Mesendoderm (in vitro differentiated cells): Measurements from ENCODE around the gene EBF3. TPM values are rescaled to one million over a fixed set of nuclear protein-coding genes. Genes with fewer than 3 reads are reported as not detected.

Experiments used
- DNase-seq: peaks from one replicate; pipeline ENCODE4 v3.0.0; 2013
- H2AK5ac ChIP-seq: 2 replicates; pipeline ENCODE4 v1.6.1; 2013; ENCODE audit warnings: low read length, inconsistent platforms
- H2BK120ac ChIP-seq: 2 replicates; pipeline ENCODE4 v1.6.1; 2013; ENCODE audit warnings: low read depth, mild to moderate bottlenecking, low read length, moderate library complexity, mixed read lengths
- H2BK15ac ChIP-seq: replicated peaks from 2 replicates; pipeline ENCODE4 v1.6.1; 2013; ENCODE audit warnings: low read depth, mild to moderate bottlenecking, moderate library complexity
- H2BK5ac ChIP-seq: 2 replicates; pipeline ENCODE4 v1.6.1; 2013; ENCODE audit warnings: low read length, inconsistent platforms
- H3K18ac ChIP-seq: 2 replicates; pipeline ENCODE4 v1.6.1; 2013; ENCODE audit warnings: mild to moderate bottlenecking, low read length, mixed read lengths
- H3K23ac ChIP-seq: one replicate; pipeline ENCODE4 v1.6.1; 2013; ENCODE audit warnings: low read length
- H3K27ac ChIP-seq: 2 replicates; pipeline ENCODE4 v1.5.1; 2013; ENCODE audit warnings: low read depth, mild to moderate bottlenecking, inconsistent platforms, low read length, moderate library complexity
- H3K27me3 ChIP-seq: 2 replicates; pipeline ENCODE4 v1.6.1; 2013; ENCODE audit warnings: low read length, control low read depth, mild to moderate bottlenecking, inconsistent platforms; ENCODE audit not compliant: insufficient read depth, poor library complexity
- H3K36me3 ChIP-seq: 2 replicates; pipeline ENCODE4 v1.6.1; 2013; ENCODE audit warnings: low read length, inconsistent platforms; ENCODE audit not compliant: control insufficient read depth, insufficient read depth
- H3K4ac ChIP-seq: one replicate; pipeline ENCODE4 v1.6.1; 2013; ENCODE audit warnings: low read depth, mild to moderate bottlenecking, low read length, moderate library complexity
- H3K4me1 ChIP-seq: 2 replicates; pipeline ENCODE4 v1.6.1; 2013; ENCODE audit warnings: low read depth, low read length, inconsistent platforms; ENCODE audit not compliant: control insufficient read depth
- H3K4me2 ChIP-seq: 2 replicates; pipeline ENCODE4 v1.6.1; 2013; ENCODE audit warnings: low read length
- H3K4me3 ChIP-seq: 2 replicates; pipeline ENCODE4 v1.5.1; 2013; ENCODE audit warnings: mild to moderate bottlenecking, low read length
- H3K56ac ChIP-seq: one replicate; pipeline ENCODE4 v1.6.1; 2013; ENCODE audit warnings: low read length
- H3K79me1 ChIP-seq: 2 replicates; pipeline ENCODE4 v1.6.1; 2013; ENCODE audit warnings: low read length, inconsistent platforms
- H3K79me2 ChIP-seq: 2 replicates; pipeline ENCODE4 v1.6.1; 2013; ENCODE audit warnings: mild to moderate bottlenecking, low read length; ENCODE audit not compliant: control insufficient read depth, insufficient read depth
- H3K9ac ChIP-seq: 2 replicates; pipeline ENCODE4 v1.6.1; 2013; ENCODE audit warnings: low read length, inconsistent platforms
- H4K5ac ChIP-seq: one replicate; pipeline ENCODE4 v1.6.1; 2013; ENCODE audit warnings: low read length
- H4K8ac ChIP-seq: one replicate; pipeline ENCODE4 v1.6.1; 2013; ENCODE audit warnings: low read depth, mild to moderate bottlenecking, control low read depth, low read length, moderate library complexity
- WGBS: extraction: QIAGEN DNeasy Blood & Tissue Kit; methylation state at CpG from one replicate; pipeline ENCODE4 v1.1.7; 2013; ENCODE audit warnings: low lambda C conversion rate, missing lambda C conversion rate; ENCODE audit not compliant: insufficient coverage; ENCODE audit errors: extremely low coverage; 5-methylcytosine and 5-hydroxymethylcytosine counted together
- small RNA-seq: library from polyadenylated mRNA; stranded (forward); fragments of <200 nt; extraction: miRNeasy Mini kit (QIAGEN cat#:217004); gene quantifications from one replicate; pipeline ENCODE3, GENCODE V24; 2013; ENCODE audit not compliant: insufficient read depth

EBF3 gene

GRCh38 chr10:129787557-129787956 lies 176.5 kb downstream of the EBF3 start:
- WGBS, result no CpG with 5 or more reads among the region's 5 CpGs
- H4K8ac ChIP-seq, result no peak overlapping the region
- H3K4me1 ChIP-seq, result no peaks in the 10 kb centered on the region
- H3K79me1 ChIP-seq, result no peaks in the 10 kb centered on the region
- no peak overlapping the region for H3K4me2 ChIP-seq
- H2BK5ac ChIP-seq, result no peak overlapping the region
- H3K79me2 ChIP-seq, result no peaks in the 10 kb centered on the region
- DNase-seq, result no peak
- no peak overlapping the region for H3K56ac ChIP-seq
- H2BK120ac ChIP-seq, result no peak overlapping the region
- no peaks in the 10 kb centered on the region for H3K36me3 ChIP-seq
- no peak overlapping the region for H2AK5ac ChIP-seq
- no peak overlapping the region for H4K5ac ChIP-seq
- H3K4me3 ChIP-seq, result no peak overlapping the region
- no peak overlapping the region for H3K4ac ChIP-seq
- H3K27me3 ChIP-seq, result no peaks in the 10 kb centered on the region
- no peak overlapping the region for H3K27ac ChIP-seq
- H3K18ac ChIP-seq, result no peak overlapping the region
- H3K9ac ChIP-seq, result no peak overlapping the region
- no peak overlapping the region for H3K23ac ChIP-seq
- no peak overlapping the region for H2BK15ac ChIP-seq

- Histone ChIP-seq H3K56ac (no peak overlapping the region), H2AK5ac (no peak overlapping the region), H3K4me2 (no peak overlapping the region), H2BK5ac (no peak overlapping the region), H3K4ac (no peak overlapping the region), H2BK15ac (no peak overlapping the region), H3K4me1 (no peaks in the 10 kb centered on the region), H4K5ac (no peak overlapping the region), H3K36me3 (no peaks in the 10 kb centered on the region), H3K9ac (no peak overlapping the region), H2BK120ac (no peak overlapping the region), H3K18ac (no peak overlapping the region), H4K8ac (no peak overlapping the region), H3K79me1 (no peaks in the 10 kb centered on the region), H3K23ac (no peak overlapping the region), H3K27ac (no peak overlapping the region), H3K27me3 (no peaks in the 10 kb centered on the region), H3K4me3 (no peak overlapping the region), H3K79me2 (no peaks in the 10 kb centered on the region)
- DNase-seq, result no peak
- no CpG with 5 or more reads among the region's 10 CpGs for WGBS
These were observed 177.9 kb downstream of the EBF3 start for GRCh38 chr10:129786216-129786615.

- Histone ChIP-seq H3K79me2 (no peaks in the 10 kb centered on the region), H3K4me1 (no peaks in the 10 kb centered on the region), H3K9ac (no peak overlapping the region), H4K5ac (no peak overlapping the region), H4K8ac (no peak overlapping the region), H3K4me2 (no peak overlapping the region), H3K4ac (no peak overlapping the region), H3K27me3 (no peaks in the 10 kb centered on the region), H3K23ac (no peak overlapping the region), H3K36me3 (no peaks in the 10 kb centered on the region), H3K18ac (no peak overlapping the region), H2BK15ac (no peak overlapping the region), H2BK120ac (no peak overlapping the region), H3K4me3 (no peak overlapping the region), H3K56ac (no peak overlapping the region), H2BK5ac (no peak overlapping the region), H3K27ac (no peak overlapping the region), H3K79me1 (no peaks in the 10 kb centered on the region), H2AK5ac (no peak overlapping the region)
- no peak for DNase-seq
- no CpG with 5 or more reads among the region's 16 CpGs for WGBS
These were observed 178.5 kb downstream of the EBF3 start for GRCh38 chr10:129785536-129785981.

Small RNA genes lying within 50 kb of the gene (small RNA-seq; reads per million reads assigned to genes)
- gene AL354950.2, result not detected
- not detected for gene MIR4297
